Loucy (cell line): ENCODE data around the gene CD80.

ENCODE experiments used
- CTCF ChIP-seq: fragments of 200-600 bp; sonication (generic); conservative IDR thresholded peaks from 2 replicates; pipeline ENCODE4 v1.5.1; 2014; ENCODE audit warnings: mild to moderate bottlenecking, antibody characterized with exemption, low read length
- EZH2phosphoT487 ChIP-seq: fragments of 200-600 bp; IDR thresholded peaks from 2 replicates; pipeline ENCODE4 v1.6.1; 2018; ENCODE audit warnings: antibody characterized with exemption, mild to moderate bottlenecking, moderate library complexity, borderline replicate concordance

GRCh38 chr3:119582178-119582577 lies 22.8 kb upstream of the CD80 start:
- TF ChIP-seq CTCF = no peak
- TF ChIP-seq EZH2phosphoT487 = no peak
